T-helper 1 cell treated with Interleukin-12 subunit alpha and Interleukin-12 subunit beta and Interleukin-4 antibody, amounts not matched to agents 30 ng/mL and 1 ng/mL, for 36 hours (primary cell): ENCODE measurements around the gene CFAP61. TPM values are rescaled to one million over a fixed set of nuclear protein-coding genes. Genes with fewer than 3 reads are reported as not detected.
"Not testable (repeated sequence)": the region's sequence is repeated elsewhere in the genome, so short reads cannot be mapped to it uniquely, and the experiment has no call there.

Source experiments
- intact Hi-C: fragments of 100-400 bp; cut with micrococcal nuclease; formaldehyde crosslinking; loops from one replicate; pipeline ENCODE4 v1.15.1; 2024
- total RNA-seq: library from RNA; stranded (reverse); gene quantifications from 2 replicates; pipeline ENCODE4 v1.2.3, GENCODE V29; 2022

Gene CFAP61
- total RNA-seq, 1 donor from 2014 or later = not detected

DNA sequence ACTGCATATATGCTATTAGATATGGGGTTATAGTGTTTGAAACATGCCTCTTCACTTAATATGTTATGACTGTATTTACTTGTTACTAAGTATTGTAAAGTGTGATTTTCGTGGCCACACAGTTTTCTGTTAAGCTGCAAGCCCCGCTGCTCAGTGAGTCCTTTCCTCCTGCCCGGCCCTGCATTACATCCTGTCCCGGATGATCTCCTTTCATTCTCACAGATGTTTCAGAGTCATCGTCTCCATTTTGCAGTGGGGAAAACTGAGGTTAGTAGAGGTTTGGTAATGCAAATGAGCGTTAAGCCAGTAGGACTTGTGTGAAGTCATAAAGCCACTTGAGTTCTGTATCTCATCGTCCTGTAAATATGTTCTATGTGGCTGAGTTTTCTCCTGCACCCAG, 155.5 kb downstream of the CFAP61 start:
- intact Hi-C loops = no loop called here

DNA sequence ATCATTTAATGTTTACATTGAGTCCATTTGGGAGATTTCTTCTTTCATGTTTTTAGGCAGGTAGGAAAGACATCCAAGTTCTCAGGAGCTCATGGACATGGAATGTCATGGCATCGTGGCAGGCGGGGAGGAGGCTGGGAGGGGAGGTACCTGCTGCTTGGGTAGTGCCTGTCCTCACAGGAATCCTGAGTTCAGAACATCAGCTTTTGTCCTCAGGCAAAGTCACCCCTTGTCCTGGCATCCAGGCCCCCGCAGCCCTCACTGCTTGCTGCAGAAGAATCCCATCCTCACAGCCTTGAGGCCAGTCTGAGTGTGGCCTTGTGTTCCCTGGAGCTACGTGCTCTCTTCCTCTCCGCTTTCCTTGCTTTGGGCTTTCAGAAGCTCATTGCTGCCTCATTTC, 157.4 kb downstream of the CFAP61 start:
- intact Hi-C loops = loop anchor here (1.0 kb wide), 1 partner anchor 18 kb away; no protein-coding TSS in a partner anchor

DNA sequence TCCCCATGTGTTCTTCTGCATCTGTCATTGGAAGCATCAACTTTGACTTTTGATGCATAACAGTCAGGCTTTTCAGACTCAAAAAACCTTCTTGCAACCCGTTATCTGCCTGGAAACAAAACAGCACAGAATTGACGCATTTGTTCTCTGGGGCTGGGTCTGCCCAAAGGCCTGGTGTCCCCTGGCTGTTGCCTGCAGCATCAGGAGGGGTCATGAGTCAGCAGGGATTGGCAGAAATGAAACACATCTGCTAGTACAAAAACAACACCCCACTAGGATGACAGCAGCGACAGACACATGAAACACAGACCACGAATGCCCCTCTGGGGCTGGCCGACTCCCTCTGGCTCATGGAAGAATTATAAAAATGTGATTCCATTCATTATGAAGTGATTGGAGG, 158.0 kb downstream of the CFAP61 start:
- intact Hi-C loops = no loop called here

DNA sequence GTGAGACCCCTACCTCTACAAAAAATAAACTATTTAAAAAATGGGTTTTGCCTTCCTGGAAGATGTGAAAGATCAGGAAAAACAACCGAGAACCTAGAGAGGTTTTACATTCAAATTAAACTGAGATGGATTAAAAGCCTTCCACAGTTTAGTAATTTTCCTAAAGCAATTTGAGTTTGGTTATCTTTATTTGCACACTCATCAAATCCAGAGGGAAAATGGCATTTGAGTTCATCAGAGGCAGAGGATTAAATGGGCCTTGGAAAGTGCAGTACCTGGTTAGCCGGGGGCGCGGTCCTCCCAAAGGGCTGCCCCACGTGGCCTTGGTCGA, 158.6 kb downstream of the CFAP61 start:
- intact Hi-C loops = no loop called here

DNA sequence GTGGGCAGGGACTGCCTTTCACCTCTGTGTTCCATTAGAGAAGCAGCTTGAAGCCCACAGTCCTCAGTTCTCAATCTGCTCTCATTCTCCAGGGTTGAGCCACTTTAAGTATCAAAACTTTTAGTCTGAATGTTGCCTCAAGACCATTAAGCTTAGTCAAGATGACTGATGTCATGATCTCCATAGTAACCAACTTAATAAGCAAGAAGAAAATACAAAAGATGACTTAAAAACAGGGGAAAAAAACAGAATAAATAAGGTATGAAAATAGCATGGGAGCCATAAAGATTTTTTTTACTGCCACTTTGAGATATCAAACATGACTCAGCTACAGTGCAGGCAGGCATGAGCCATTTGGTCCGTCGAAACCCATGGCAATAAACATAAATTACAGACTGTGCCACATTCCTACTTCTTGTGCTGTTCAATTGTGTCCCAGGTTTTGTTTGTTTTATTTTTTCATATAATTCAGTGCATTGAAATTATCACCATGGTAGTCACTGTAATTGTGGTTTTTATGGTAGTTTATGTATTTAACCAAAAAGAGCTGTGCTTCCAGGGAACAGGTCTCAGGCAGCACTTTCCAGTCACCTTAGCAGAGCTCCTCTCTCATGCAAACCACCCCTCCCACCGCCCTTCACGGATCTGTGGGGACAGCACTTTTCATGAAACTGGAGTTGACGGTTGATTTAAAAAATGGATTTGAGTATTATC, 159.1 kb downstream of the CFAP61 start:
- intact Hi-C loops = no loop called here

DNA sequence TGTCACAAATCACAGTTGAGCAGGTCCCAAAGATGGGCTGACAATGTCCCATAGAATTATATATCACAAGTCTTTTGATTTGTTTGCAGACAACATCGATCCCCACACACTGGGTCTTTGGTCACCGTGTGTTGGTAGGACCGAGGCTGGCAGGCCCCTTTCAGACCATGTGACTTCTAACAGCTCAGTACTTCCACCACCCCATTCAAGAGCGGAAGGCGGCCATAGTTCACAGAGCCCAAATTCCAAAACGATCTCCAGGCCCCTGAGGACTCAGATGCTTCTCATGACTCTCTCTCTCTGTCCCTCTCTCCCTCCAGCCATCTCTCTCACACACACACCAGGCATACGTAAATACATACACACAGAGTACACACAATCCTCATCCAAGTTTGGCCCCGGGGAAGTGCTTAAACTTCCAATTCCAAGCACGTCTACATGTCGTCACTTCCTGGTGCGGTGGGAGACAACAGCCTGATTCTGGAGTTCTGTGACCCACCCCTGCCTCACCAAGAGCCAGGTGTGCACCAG, 159.7 kb downstream of the CFAP61 start:
- intact Hi-C loops = no loop called here

DNA sequence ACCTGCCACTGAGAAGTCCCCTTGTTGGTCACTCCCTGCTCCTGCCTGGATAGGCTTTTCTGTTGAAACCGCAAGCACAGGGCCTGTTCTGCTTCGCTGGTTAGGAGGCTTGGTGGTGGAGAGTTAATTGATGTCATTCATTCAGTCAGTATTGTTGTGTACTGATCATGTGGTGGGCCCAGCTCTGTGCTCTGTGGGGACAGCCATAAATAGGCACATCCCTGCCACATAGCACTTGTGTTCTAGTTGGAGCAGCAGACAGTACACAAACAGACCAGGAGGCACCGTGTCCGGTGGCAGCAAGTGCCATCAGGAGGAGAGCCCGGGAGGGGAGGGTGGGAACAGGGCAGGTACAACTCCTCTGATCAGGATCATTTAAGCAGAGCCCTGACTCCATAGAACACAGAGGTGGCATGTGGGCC, 160.4 kb downstream of the CFAP61 start:
- intact Hi-C loops = no loop called here

DNA sequence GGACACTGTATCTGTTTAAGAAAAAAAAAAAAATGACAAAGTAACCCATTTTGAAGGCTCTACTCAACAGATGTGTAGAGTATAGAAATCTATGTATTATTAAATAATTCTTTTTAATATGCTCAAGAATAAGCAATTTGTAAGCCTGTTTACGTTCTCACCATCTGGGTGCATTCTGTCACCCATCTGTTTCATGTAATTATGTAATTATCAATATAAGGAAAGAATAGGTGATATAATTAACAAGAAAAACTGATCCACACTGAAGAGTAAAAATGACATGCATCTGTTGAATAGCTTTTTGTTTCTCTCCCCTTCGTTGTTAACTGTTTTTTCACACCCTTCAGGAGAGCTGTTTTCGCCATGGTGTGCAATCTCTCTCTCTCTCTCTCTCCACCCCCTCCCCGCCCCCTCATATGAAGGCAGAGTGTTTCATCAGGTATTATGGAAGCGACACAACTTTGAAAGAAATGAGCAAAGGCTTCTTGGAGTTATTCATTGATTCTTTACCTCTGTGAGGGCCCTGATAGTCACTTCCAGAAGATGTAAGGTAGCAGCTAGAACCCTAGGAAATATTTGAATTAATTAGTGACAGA, 161.3 kb downstream of the CFAP61 start:
- intact Hi-C loops = no loop called here

DNA sequence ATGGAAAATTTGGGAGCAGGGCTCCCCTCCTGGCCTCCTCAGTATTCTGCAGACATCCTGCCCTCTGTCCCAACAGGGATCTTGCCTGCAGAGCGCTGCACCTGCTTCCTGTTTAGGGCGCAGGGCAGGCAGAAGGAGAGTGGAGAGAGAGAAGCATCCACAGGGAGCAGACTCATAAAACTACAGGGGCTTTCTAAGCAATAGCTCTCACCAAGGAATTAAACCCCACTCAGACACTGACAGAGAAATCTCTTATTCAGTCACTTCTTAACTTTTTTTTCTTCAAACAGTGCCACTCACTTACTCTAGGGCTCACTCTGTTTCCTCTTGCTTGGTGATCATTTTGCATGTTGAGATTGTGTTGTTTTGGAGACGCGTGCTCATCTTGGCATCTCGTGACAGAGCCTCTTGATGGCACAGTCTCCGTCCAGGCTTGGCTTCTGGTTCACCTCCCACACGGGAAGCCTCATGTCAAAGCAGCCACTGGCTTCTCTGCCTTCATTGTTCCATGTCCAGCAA, 162.5 kb downstream of the CFAP61 start:
- intact Hi-C loops = no loop called here

DNA sequence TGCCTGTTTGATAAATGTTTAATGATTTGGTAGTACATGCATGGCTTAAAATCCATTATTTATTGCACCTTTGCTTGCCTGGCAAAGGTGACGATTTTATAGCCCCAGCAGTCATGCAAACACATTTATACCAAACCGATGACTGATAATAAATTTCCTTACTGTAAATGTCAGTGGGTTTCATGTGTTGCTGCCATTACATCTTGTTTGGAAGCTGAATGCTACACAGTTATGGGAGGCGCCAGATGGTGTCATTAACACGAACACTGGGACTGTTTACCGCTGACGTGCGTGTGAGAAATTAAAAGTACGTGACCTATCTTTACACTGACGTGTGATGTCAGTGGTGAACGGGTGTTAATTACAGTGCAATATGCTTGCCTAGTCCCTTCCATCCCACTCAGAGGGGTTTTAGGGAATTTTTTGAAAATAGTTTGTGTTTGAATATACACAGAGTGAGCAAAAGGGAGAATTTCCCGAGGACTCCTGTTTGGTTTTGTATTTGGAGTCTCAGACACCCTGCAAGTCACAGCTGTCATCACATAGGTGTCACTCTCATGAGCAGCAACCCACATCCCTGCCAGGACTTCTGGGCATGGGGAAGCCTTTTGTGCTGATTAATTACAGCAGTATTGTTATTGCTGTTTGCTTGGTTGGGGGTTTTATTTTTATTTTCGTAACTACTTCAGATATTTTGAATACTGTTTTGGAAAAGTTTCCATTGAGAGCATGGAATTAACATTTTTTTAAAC, 163.8 kb downstream of the CFAP61 start:
- intact Hi-C loops = no loop called here

DNA sequence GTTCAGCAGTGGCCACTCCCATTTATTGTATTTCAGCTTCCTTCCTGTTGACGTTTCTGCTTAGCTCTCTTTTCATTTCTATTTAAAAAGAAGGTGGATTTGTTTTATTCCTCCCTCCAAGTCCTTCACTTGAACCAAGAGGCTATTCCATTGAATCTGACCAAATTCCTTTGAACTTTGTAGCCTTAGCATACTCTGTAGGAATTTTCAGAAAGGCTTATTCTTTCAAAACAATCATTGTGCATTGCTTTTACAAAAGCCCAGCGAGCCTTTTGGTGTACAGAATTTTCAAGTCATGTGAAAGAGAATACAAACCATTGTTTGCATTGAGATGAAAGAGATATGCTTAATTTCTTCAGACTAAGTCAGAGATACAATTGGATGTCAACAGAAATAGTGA, 164.6 kb downstream of the CFAP61 start:
- intact Hi-C loops = no loop called here

DNA sequence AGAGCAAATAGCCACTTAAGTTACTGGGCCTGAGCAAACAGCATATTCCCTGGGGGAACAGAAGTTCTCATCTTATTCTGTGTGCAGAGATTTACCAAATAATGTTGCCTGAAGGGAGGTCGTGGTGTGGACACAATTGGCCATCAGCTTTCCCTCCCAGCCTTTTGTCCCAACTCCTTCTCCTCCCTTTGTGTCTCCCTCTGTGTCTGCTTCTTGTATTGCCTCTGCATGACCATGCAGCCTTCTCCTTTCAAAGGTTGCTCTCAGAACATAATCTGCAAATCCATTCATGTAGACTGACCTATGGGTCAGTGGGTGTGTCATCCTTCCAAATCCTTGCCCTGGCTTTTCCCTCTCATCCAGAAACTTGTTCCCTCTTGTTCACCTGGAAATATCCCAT, 165.3 kb downstream of the CFAP61 start:
- intact Hi-C loops = no loop called here

DNA sequence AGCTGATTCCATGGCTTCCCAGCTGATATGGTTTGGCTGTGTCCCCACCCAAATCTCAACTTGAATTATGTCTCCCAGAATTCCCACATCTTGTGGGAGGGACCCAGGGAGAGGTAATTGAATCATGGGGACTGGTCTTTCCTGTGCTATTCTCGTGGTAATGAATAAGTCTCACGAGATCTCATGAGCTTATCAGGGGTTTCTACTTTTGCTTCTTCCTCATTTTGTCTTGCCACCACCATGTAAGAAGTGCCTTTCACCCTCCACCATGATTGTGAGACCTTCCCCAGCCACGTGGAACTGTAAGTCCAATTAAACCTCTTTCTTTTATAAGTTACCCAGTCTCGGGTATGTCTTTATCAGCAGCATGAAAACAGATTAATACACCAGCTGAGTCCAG, 165.8 kb downstream of the CFAP61 start:
- intact Hi-C loops = not testable (repeated sequence)

DNA sequence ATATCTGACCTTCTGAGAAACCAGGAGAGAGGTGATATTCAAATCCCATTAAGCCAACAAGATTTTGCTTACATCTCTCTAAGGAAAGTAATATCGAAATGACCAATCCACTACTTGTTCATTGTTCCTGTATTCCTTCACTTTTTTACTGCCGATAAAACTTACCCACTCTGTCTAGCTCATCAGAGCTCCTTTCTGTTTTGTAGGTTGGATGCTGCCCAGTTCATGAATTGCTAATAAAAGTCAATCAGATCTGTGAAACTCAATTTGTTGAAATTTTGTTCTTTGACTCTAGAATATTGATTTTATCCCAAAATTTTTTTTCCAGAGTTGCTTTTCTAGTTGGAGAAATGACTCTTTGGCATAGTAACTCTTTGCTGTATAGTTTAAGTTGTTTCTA, 166.7 kb downstream of the CFAP61 start:
- intact Hi-C loops = no loop called here

DNA sequence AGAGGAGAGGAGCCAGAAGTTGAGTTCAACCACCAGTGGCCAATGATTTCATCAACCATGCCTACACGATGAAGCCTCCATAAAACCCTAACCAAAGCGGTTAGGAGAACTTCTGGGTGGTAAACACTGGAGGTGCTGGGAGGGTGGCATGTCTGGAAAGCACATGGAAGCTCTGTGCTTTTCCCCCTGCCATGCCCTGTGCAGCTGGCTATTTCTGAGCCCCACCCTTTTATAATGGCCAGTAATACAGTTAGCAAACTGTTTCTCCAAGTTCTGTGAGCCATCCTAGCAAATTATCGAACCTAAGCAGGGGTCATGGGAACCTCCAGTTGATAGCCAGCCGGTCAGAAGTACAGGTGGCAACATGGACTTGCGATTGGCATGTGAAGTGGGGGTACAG, 167.8 kb downstream of the CFAP61 start:
- intact Hi-C loops = no loop called here

DNA sequence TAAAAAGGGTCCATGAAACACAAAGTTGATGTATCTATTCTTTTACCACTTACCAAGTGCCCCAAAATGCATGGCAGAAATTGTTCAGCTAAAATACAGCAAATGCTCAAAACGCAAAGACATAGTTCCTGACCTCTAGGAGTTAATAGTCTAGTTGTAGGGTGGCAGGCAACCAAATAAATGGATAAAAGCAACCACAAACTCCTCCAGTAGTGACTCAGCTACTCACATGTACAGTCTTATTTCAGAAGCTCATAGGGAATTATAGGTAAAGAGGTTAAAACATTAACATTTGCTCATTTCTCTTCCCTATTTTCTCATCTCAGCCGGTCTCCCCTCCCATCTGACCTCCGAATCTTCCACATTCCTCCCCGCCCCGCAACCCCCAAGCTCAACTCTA, 171.6 kb downstream of the CFAP61 start:
- intact Hi-C loops = no loop called here

DNA sequence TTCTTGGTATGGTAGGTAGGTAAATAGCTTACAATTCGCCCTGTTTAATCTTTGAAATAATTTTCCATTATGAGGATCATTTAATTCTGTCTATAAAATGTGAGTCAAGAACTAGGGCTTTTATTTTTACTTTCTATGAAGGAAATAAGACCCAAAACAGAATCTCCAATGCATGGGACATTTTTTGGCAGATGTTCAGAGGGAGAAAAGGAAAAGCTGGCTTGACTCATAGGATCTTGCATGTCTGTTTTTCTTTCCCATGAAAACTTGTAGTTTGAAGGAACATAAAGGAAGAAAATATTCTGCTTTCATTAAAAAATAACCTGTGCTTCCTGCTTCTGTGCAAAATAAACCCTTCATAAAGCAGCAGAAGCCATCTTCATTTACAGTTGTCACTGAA, 172.5 kb downstream of the CFAP61 start:
- intact Hi-C loops = no loop called here

DNA sequence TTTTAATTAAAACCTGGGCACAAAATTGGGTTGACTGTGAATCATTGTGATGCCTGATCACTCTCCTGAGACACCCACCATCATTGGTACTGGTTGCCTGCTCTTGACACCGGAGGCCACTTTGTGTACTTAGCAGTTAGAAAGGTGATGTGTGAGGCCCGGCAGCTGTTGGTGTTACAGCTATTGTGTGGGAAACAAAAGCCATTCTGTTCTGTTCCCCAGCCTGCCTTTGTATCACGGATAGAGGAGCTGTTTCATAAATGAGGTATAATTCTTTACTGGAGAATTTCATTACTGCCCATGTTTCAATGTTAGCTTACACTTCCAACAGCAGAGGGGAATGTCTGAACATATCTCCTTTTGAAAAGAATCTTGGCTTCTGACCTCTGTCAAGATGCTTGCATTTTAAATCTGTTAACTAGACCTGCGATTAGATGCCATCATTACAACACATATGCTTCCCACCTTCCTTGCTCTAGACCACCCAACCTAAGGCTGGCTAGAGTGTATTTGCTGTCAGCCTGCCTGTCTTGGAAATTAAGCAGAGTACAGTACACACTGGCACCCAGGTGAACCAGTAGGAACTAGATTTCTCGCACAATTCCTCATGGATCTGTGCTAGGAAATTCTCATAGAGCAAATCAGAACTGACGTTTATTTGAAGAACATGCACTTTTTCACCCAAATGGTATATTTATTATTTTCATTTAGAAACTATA, 173.2 kb downstream of the CFAP61 start:
- intact Hi-C loops = no loop called here

DNA sequence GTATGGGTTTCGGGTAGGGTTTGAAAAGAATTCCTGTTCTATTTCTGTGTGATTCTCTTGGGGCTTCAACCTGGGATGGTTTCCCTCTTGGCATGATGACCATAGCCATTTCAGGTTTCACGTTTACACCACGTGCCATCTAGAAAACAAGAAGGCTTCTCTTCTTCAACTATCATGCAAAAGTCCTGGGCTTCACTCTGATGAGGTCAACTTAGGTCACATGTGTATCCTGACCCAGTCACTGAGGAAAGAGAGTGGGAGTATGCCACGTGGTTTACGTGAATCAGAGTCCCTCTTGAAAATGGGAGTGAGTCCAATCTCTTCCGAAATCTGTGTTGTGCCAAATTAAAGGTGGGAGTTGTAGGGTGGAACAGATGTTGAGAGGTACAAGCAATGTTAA, 174.2 kb downstream of the CFAP61 start:
- intact Hi-C loops = no loop called here

DNA sequence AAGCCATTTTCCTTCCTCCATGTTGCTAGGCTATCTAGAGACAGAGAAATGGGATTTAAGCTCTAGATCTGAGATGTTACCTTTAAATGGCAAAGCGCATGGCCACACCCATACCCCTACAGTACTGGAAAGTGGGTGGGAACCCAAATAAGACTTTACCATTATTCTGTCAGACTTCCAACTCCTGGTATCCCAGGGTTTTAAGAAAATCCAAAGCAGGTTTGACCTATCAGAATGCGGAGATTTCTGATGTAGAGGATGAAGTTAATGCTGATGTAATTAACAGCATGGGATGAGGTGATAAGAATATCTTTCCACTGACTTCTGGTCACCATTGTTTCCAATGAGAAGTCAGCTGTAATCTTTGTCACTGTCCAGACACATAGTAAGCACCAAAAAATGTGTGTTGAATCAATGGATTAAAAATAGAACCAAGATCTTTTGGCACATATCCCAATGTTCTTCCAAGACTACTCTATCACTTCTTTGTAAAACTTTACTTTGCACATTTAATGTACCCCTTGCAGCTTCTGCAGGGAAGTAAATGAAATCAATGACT, 174.8 kb downstream of the CFAP61 start:
- intact Hi-C loops = no loop called here

DNA sequence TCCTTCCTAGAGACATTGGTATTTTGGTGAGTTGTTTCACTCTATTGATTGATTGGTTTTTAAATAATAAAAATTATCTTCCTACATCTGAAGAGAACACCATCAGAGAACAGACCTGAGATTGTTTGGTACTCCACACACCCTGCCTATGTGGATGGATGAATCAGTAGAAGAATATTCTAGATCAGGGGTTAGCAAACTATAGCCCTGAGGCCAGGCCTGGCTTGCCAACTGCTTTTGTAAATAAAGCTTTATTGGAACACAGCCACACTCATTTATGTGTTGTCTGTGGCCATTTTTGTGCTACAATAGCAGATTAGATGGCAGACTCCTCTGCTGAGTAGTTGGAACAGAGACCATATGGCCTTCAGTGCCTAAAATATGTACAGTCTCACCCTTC, 176.0 kb downstream of the CFAP61 start:
- intact Hi-C loops = no loop called here
